Subcutaneous abdominal adipose tissue (tissue), 5 donors: Measurements from ENCODE around the gene NDUFAF5.
"Not testable (repeated sequence)": the region's sequence is repeated elsewhere in the genome, so short reads cannot be mapped to it uniquely, and the experiment has no call there.

ENCODE experiments used
- H3K27ac ChIP-seq: one replicate; pipeline ENCODE4 v1.7.0; 2013; ENCODE audit warnings: low read depth, mild to moderate bottlenecking, inconsistent platforms, low read length, moderate library complexity
- H3K27me3 ChIP-seq, 5 donors: one replicate each; pipeline ENCODE4 v1.7.0; 2013; ENCODE audit warnings: low read length in 5 of 5, inconsistent platforms in 1 of 5; ENCODE audit not compliant: control insufficient read depth in 5 of 5, insufficient read depth in 4 of 5
- H3K36me3 ChIP-seq, 5 donors: one replicate each; pipeline ENCODE4 v1.7.0; 2013; ENCODE audit warnings: low read length in 5 of 5; ENCODE audit not compliant: control insufficient read depth in 5 of 5, insufficient read depth in 5 of 5
- H3K4me1 ChIP-seq, 5 donors: one replicate each; pipeline ENCODE4 v1.7.0; 2013; ENCODE audit warnings: low read length in 5 of 5, mild to moderate bottlenecking in 3 of 5, moderate library complexity in 1 of 5; ENCODE audit not compliant: control insufficient read depth in 5 of 5, insufficient read depth in 5 of 5
- H3K4me3 ChIP-seq, 5 donors: one replicate each; pipeline ENCODE4 v1.7.0; 2013; ENCODE audit warnings: low read length in 5 of 5, low read depth in 1 of 5
- H3K9ac ChIP-seq, 5 donors: one replicate each; pipeline ENCODE4 v1.7.0; 2013; ENCODE audit warnings: low read length in 5 of 5, mild to moderate bottlenecking in 4 of 5, moderate library complexity in 3 of 5
- H3K9me3 ChIP-seq, 5 donors: one replicate each; pipeline ENCODE4 v1.7.0; 2013; ENCODE audit warnings: low read length in 5 of 5; ENCODE audit not compliant: control insufficient read depth in 5 of 5
- donor health status: healthy.
- donor health status: healthy.
- donor health status: healthy.
- donor health status: healthy.
- donor health status: healthy.

Gene NDUFAF5, protein sequence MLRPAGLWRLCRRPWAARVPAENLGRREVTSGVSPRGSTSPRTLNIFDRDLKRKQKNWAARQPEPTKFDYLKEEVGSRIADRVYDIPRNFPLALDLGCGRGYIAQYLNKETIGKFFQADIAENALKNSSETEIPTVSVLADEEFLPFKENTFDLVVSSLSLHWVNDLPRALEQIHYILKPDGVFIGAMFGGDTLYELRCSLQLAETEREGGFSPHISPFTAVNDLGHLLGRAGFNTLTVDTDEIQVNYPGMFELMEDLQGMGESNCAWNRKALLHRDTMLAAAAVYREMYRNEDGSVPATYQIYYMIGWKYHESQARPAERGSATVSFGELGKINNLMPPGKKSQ

GRCh38 chr20:13784893-13785715 is at the start of gene NDUFAF5, which contains the start of gene ESF1:
TSS of gene NDUFAF5 (plus strand) at chr20:13785028. CDS start at chr20:13785069, 41 bp downstream.
TSS of gene ESF1 (minus strand) at chr20:13784919. CDS start at chr20:13783140, 1,779 bp downstream.
- H3K9ac ChIP-seq, result peak within 1 kb of the TSS; percentile 81 to 92 (median 90)
- peak within 1 kb of the TSS; percentile 80 to 99 (median 96) for H3K4me3 ChIP-seq
- peak within 1 kb of the TSS; percentile 89 for H3K27ac ChIP-seq
- H3K36me3 ChIP-seq, result peaks cover 4 to 26% (median 22%) of the 10 kb centered on the region in 5 donors
- no peaks in the 10 kb centered on the region for H3K9me3 ChIP-seq
- peaks cover 9 to 37% (median 33%) of the 10 kb centered on the region in 5 donors for H3K4me1 ChIP-seq
- no peaks in the 10 kb centered on the region for H3K27me3 ChIP-seq

- Histone ChIP-seq H3K4me3 (no peak overlapping the region), H3K27ac (no peak overlapping the region), H3K4me1 (peaks cover 0 to 17% (median 12%) of the 10 kb centered on the region in 5 donors)
Measured at GRCh38 chr20:13735826-13736225, 49.0 kb upstream of the NDUFAF5 start.

DNA sequence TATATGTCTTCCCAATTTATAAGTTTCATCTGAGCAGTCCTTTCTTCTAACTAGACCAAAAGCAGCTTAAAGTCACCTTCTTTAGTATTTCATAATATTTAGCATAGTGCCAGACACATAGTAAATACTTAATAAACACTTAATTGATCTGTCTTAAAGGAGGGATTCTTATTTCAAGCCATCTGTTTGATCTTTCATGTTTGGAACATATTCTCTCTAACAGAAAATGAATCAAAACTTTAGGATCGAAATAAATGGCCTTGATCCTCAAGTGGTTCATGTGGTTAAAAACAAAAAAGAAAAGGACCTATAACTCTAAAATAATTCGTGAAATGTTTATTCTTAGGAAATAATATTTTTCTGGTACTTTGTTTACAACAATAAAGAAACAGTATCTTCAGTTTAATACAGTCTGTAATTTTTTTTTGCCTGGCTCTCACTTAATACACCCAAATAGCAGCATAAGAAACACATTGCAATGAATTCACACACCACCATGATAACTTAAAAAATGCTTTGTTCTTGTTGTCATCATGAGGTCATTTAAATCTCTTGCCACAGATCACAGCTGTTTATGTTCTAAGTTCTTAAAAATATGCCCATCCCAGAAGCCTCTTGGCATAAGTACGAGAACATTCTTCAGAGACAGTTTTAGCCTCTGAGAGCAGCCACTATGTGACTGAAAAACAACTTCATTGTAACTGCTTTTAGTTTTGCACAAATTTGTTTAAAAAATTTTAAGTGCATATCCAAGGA is 48.2 kb upstream of the NDUFAF5 start:
- H3K4me1 ChIP-seq, result peaks cover 0 to 17% (median 12%) of the 10 kb centered on the region in 5 donors
- H3K4me3 ChIP-seq, result no peak overlapping the region
- no peak overlapping the region for H3K27ac ChIP-seq
- peaks cover 0 to 10% (median 8%) of the 10 kb centered on the region in 5 donors for H3K9me3 ChIP-seq
- no peaks in the 10 kb centered on the region for H3K27me3 ChIP-seq
- no peak overlapping the region for H3K9ac ChIP-seq
- peaks cover 15 to 25% (median 24%) of the 10 kb centered on the region in 5 donors for H3K36me3 ChIP-seq

More at GRCh38 chr20:13735826-13736225, 49.0 kb upstream of the NDUFAF5 start:
- Histone ChIP-seq H3K9ac (no peak overlapping the region), H3K36me3 (peaks cover 17 to 26% (median 19%) of the 10 kb centered on the region in 5 donors), H3K27me3 (no peaks in the 10 kb centered on the region), H3K9me3 (peaks cover 0 to 6% (median 3%) of the 10 kb centered on the region in 5 donors)

DNA sequence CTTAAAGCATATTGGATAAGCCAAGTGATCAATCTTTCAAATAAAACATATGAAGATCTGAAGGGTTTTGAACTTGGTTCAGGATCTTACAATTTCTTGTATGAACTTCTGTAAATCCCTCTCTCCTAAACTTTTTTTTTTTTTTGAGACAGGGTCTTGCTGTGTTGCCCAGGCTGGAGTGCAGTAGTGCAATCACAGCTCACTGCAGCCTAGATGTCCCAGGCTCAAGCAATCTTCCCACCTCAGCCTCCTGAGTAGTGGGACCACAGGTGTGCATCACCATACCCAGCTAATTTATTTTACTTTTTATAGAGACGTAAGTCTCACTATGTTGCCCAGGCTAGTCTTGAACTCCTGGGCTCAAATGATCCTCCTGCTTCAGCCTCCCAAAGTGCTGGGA is 46.6 kb upstream of the NDUFAF5 start:
- H3K9me3 ChIP-seq, result peaks cover 2 to 11% (median 8%) of the 10 kb centered on the region in 5 donors
- not testable (repeated sequence) for H3K9ac ChIP-seq, H3K4me3 ChIP-seq, H3K27ac ChIP-seq, H3K27me3 ChIP-seq
- peaks cover 0 to 17% (median 12%) of the 10 kb centered on the region in 5 donors for H3K4me1 ChIP-seq
- H3K36me3 ChIP-seq, result peaks cover 6 to 28% (median 15%) of the 10 kb centered on the region in 5 donors

DNA sequence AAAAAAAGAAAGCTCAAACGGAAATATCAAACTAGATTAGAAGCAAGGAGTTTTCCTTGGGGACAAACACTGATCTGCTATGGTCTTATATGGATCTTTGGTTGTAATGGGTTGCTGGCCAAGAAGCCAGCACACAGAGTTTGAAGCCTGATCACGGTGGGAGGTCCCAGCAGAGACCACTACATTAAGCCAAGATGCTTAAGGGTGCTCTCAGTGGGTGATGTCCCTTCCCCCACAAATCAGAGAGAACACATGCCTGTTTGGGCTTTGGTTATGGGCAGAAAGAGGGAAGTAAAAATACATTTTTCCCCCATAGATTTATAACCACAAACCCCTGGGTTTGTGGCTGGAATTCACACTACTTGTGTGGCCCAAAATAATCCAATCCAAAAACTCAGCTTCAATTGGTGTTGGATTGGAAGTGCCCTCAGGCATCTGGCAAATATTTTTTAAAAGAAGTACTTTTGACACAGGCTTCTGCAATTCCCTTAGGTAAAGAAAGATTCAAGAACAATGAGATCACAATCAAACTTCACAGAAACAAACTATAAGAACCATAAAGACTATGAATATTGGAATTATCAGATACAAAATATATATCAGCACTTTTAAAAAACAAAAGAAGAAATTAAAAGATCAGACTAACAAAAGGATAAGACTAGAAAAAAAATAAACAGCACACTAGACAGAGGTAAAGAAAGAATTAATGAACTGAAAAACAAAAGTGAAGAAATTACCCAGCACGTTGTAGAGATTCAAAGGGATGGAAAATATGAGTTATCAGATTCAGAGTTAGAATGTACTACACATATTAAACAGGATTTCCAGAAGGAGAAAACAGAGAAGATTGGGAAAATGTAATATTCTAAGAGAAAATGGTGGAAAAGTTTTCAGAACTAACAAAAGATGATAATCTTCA is 44.8 kb upstream of the NDUFAF5 start:
- Histone ChIP-seq H3K36me3 (peaks cover 2 to 24% (median 12%) of the 10 kb centered on the region in 5 donors), H3K9ac (no peak overlapping the region), H3K4me1 (peaks cover 0 to 17% (median 12%) of the 10 kb centered on the region in 5 donors), H3K4me3 (no peak overlapping the region), H3K27me3 (no peaks in the 10 kb centered on the region), H3K9me3 (peaks cover 2 to 11% (median 8%) of the 10 kb centered on the region in 5 donors), H3K27ac (no peak overlapping the region)

- Histone ChIP-seq H3K27me3 (no peaks in the 10 kb centered on the region), H3K36me3 (peaks cover 2 to 26% (median 12%) of the 10 kb centered on the region in 5 donors), H3K27ac (no peak overlapping the region), H3K4me1 (peaks cover 0 to 14% (median 7%) of the 10 kb centered on the region in 5 donors), H3K9ac (no peak overlapping the region), H3K4me3 (no peak overlapping the region), H3K9me3 (peaks cover 2 to 11% (median 8%) of the 10 kb centered on the region in 5 donors)
Measured at GRCh38 chr20:13741879-13742278, 42.9 kb upstream of the NDUFAF5 start.

- H3K4me3 ChIP-seq, result no peak overlapping the region
- H3K4me1 ChIP-seq, result peaks cover 0 to 6% (median 0%) of the 10 kb centered on the region in 5 donors
- no peak overlapping the region for H3K9ac ChIP-seq
- no peak overlapping the region for H3K27ac ChIP-seq
- peaks cover 2 to 11% (median 8%) of the 10 kb centered on the region in 5 donors for H3K9me3 ChIP-seq
- peaks cover 2 to 31% (median 16%) of the 10 kb centered on the region in 5 donors for H3K36me3 ChIP-seq
- H3K27me3 ChIP-seq, result no peaks in the 10 kb centered on the region
Measured at GRCh38 chr20:13744352-13744751, 40.5 kb upstream of the NDUFAF5 start.

GRCh38 chr20:13745784-13746183 is 39.0 kb upstream of the NDUFAF5 start:
- no peaks in the 10 kb centered on the region for H3K4me1 ChIP-seq
- no peak overlapping the region for H3K4me3 ChIP-seq
- no peaks in the 10 kb centered on the region for H3K27me3 ChIP-seq
- no peak overlapping the region for H3K27ac ChIP-seq
- peaks cover 2 to 9% (median 2%) of the 10 kb centered on the region in 5 donors for H3K9me3 ChIP-seq
- H3K9ac ChIP-seq, result no peak overlapping the region
- peaks cover 8 to 28% (median 15%) of the 10 kb centered on the region in 5 donors for H3K36me3 ChIP-seq

- Histone ChIP-seq H3K4me1 (no peaks in the 10 kb centered on the region), H3K36me3 (peaks cover 8 to 26% (median 16%) of the 10 kb centered on the region in 5 donors), H3K4me3 (no peak overlapping the region), H3K9me3 (no peaks in the 10 kb centered on the region), H3K27me3 (no peaks in the 10 kb centered on the region), H3K27ac (no peak overlapping the region), H3K9ac (no peak overlapping the region)
Measured at GRCh38 chr20:13749811-13750210, 35.0 kb upstream of the NDUFAF5 start.
